ENCODE data around the gene IDUA.

GRCh38 chr4:966266-967112, 20.4 kb upstream of the IDUA start:
- no peak for TF ChIP-seq CTCF (IDR thresholded peaks at IDR 0.05)
- no peak for TF ChIP-seq POLR2A (IDR thresholded peaks at IDR 0.05)
